Mesendoderm (in vitro differentiated cells): Measurements from ENCODE around the gene GLT1D1.

Experiments used
- DNase-seq: peaks from one replicate; pipeline ENCODE4 v3.0.0; 2013
- H2AK5ac ChIP-seq: 2 replicates; pipeline ENCODE4 v1.6.1; 2013; ENCODE audit warnings: low read length, inconsistent platforms
- H2BK120ac ChIP-seq: 2 replicates; pipeline ENCODE4 v1.6.1; 2013; ENCODE audit warnings: low read depth, mild to moderate bottlenecking, low read length, moderate library complexity, mixed read lengths
- H2BK15ac ChIP-seq: replicated peaks from 2 replicates; pipeline ENCODE4 v1.6.1; 2013; ENCODE audit warnings: low read depth, mild to moderate bottlenecking, moderate library complexity
- H2BK5ac ChIP-seq: 2 replicates; pipeline ENCODE4 v1.6.1; 2013; ENCODE audit warnings: low read length, inconsistent platforms
- H3K18ac ChIP-seq: 2 replicates; pipeline ENCODE4 v1.6.1; 2013; ENCODE audit warnings: mild to moderate bottlenecking, low read length, mixed read lengths
- H3K23ac ChIP-seq: one replicate; pipeline ENCODE4 v1.6.1; 2013; ENCODE audit warnings: low read length
- H3K27ac ChIP-seq: 2 replicates; pipeline ENCODE4 v1.5.1; 2013; ENCODE audit warnings: low read depth, mild to moderate bottlenecking, inconsistent platforms, low read length, moderate library complexity
- H3K27me3 ChIP-seq: 2 replicates; pipeline ENCODE4 v1.6.1; 2013; ENCODE audit warnings: low read length, control low read depth, mild to moderate bottlenecking, inconsistent platforms; ENCODE audit not compliant: insufficient read depth, poor library complexity
- H3K36me3 ChIP-seq: 2 replicates; pipeline ENCODE4 v1.6.1; 2013; ENCODE audit warnings: low read length, inconsistent platforms; ENCODE audit not compliant: control insufficient read depth, insufficient read depth
- H3K4ac ChIP-seq: one replicate; pipeline ENCODE4 v1.6.1; 2013; ENCODE audit warnings: low read depth, mild to moderate bottlenecking, low read length, moderate library complexity
- H3K4me1 ChIP-seq: 2 replicates; pipeline ENCODE4 v1.6.1; 2013; ENCODE audit warnings: low read depth, low read length, inconsistent platforms; ENCODE audit not compliant: control insufficient read depth
- H3K4me2 ChIP-seq: 2 replicates; pipeline ENCODE4 v1.6.1; 2013; ENCODE audit warnings: low read length
- H3K4me3 ChIP-seq: 2 replicates; pipeline ENCODE4 v1.5.1; 2013; ENCODE audit warnings: mild to moderate bottlenecking, low read length
- H3K56ac ChIP-seq: one replicate; pipeline ENCODE4 v1.6.1; 2013; ENCODE audit warnings: low read length
- H3K79me1 ChIP-seq: 2 replicates; pipeline ENCODE4 v1.6.1; 2013; ENCODE audit warnings: low read length, inconsistent platforms
- H3K79me2 ChIP-seq: 2 replicates; pipeline ENCODE4 v1.6.1; 2013; ENCODE audit warnings: mild to moderate bottlenecking, low read length; ENCODE audit not compliant: control insufficient read depth, insufficient read depth
- H3K9ac ChIP-seq: 2 replicates; pipeline ENCODE4 v1.6.1; 2013; ENCODE audit warnings: low read length, inconsistent platforms
- H4K5ac ChIP-seq: one replicate; pipeline ENCODE4 v1.6.1; 2013; ENCODE audit warnings: low read length
- H4K8ac ChIP-seq: one replicate; pipeline ENCODE4 v1.6.1; 2013; ENCODE audit warnings: low read depth, mild to moderate bottlenecking, control low read depth, low read length, moderate library complexity
- WGBS: extraction: QIAGEN DNeasy Blood & Tissue Kit; methylation state at CpG from one replicate; pipeline ENCODE4 v1.1.7; 2013; ENCODE audit warnings: low lambda C conversion rate, missing lambda C conversion rate; ENCODE audit not compliant: insufficient coverage; ENCODE audit errors: extremely low coverage; 5-methylcytosine and 5-hydroxymethylcytosine counted together

GLT1D1 gene

DNA sequence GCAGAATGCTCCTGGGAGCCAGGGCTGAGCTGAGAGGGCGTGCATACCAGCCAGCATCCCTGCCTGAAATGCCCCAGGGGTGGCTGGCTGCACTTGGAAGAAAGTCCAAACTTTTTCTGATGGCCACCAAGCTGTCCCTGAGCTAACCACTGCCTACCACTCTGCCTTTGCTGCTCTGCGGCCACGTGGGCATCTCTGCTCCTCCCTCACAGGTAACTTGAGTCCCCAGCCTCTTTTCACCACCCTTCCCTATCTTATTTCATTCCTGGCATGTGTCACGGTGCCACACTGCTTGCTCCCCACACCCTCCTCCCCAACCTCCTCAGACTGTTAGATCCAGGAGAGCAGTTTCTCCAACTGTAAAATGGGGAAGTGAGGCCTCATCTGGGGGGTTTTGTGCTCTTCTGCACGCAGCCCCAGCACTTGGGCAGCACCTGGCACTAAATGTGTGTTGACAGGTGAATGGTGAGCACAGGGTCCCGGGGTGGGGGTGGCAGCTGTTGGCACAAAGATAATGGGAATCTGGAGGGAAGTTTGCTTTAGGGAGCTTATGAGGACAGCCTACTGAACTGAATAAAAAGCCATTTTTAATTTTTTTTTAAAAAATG is 113.0 kb downstream of the GLT1D1 start:
- no peak overlapping the region for H3K4ac ChIP-seq
- DNase-seq, result no peak
- peaks cover 6% of the 10 kb centered on the region for H3K4me1 ChIP-seq
- no peaks in the 10 kb centered on the region for H3K79me1 ChIP-seq
- no peak overlapping the region for H3K27ac ChIP-seq
- no peak overlapping the region for H2AK5ac ChIP-seq
- no peak overlapping the region for H3K9ac ChIP-seq
- H3K79me2 ChIP-seq, result no peaks in the 10 kb centered on the region
- H3K56ac ChIP-seq, result no peak overlapping the region
- no CpG with 5 or more reads among the region's 6 CpGs for WGBS
- no peak overlapping the region for H3K18ac ChIP-seq
- H3K36me3 ChIP-seq, result no peaks in the 10 kb centered on the region
- H2BK15ac ChIP-seq, result no peak overlapping the region
- no peak overlapping the region for H3K4me3 ChIP-seq
- H3K4me2 ChIP-seq, result no peak overlapping the region
- H2BK120ac ChIP-seq, result no peak overlapping the region
- H2BK5ac ChIP-seq, result no peak overlapping the region
- H4K5ac ChIP-seq, result no peak overlapping the region
- no peak overlapping the region for H4K8ac ChIP-seq
- H3K23ac ChIP-seq, result no peak overlapping the region
- H3K27me3 ChIP-seq, result peaks cover 5% of the 10 kb centered on the region

DNA sequence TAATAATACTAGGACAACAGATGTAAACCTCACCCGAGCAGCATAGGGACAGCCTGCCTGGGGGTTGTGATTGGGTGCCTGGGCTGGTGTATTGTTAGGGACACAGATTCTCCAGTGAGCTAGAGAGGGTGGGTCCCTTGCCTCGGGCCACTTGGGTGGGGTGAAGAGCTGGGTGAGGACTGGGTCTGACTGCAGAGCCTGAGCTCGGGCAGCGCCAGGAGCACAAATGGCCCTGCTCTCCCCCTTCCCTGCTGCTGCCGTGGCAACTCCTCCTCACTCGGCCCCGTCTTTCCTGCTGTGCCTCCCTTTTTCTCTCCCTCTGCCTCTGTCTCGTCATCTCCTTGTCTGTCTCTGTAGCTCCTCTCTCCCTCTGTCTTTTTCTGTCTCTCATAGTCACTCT is 115.4 kb downstream of the GLT1D1 start:
- Histone ChIP-seq H3K18ac (no peak overlapping the region), H4K5ac (no peak overlapping the region), H2BK120ac (no peak overlapping the region), H3K4ac (no peak overlapping the region), H3K56ac (no peak overlapping the region), H4K8ac (no peak overlapping the region), H3K4me3 (no peak overlapping the region), H2BK15ac (no peak overlapping the region), H3K79me2 (no peaks in the 10 kb centered on the region), H2BK5ac (no peak overlapping the region), H3K36me3 (no peaks in the 10 kb centered on the region), H3K4me1 (peaks cover 9% of the 10 kb centered on the region), H3K9ac (no peak overlapping the region), H3K4me2 (no peak overlapping the region), H3K27ac (no peak overlapping the region), H2AK5ac (no peak overlapping the region), H3K23ac (no peak overlapping the region), H3K79me1 (no peaks in the 10 kb centered on the region), H3K27me3 (peaks cover 5% of the 10 kb centered on the region)
- no CpG with 5 or more reads among the region's 8 CpGs for WGBS
- DNase-seq, result no peak

DNA sequence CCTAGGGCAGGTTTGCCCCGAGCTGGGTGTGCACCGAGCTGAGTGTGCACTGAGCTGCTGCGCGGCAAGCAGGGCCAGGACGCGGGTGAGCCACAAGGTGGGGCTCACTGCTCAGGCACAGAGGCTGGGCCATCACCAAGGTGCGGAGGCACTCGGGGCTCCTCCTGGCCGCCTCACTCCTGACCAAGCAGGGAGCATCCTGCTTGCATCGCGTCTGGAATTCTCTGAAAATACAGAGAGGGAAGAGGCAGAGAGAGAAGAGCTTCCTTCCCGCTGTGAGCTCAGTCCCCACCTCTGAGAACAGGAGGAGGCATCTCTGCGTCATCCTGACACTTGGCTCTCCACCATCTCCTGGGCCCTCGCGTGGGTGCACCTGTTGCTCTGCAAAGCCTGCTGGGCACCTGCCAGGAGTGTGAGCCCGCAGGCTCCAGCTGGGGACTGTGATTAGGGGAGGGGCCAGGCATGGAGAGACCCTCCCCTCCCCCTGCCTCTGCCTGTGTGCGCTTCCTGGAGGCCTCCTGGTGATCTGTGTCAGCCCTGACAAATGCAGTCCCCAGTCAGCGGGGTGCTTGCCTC is 116.3 kb downstream of the GLT1D1 start:
- no peak overlapping the region for H2AK5ac ChIP-seq
- no peak overlapping the region for H2BK15ac ChIP-seq
- no peak overlapping the region for H3K56ac ChIP-seq
- H3K79me1 ChIP-seq, result no peaks in the 10 kb centered on the region
- no peak overlapping the region for H3K18ac ChIP-seq
- no peak overlapping the region for H3K4ac ChIP-seq
- no peak overlapping the region for H3K23ac ChIP-seq
- H2BK5ac ChIP-seq, result no peak overlapping the region
- H3K27me3 ChIP-seq, result peaks cover 5% of the 10 kb centered on the region
- H3K36me3 ChIP-seq, result no peaks in the 10 kb centered on the region
- H3K4me3 ChIP-seq, result no peak overlapping the region
- no peak overlapping the region for H4K5ac ChIP-seq
- H3K27ac ChIP-seq, result no peak overlapping the region
- H4K8ac ChIP-seq, result no peak overlapping the region
- H3K4me1 ChIP-seq, result peaks cover 9% of the 10 kb centered on the region
- H3K4me2 ChIP-seq, result peak overlapping the region; percentile 31
- H3K9ac ChIP-seq, result no peak overlapping the region
- H3K79me2 ChIP-seq, result no peaks in the 10 kb centered on the region
- no CpG with 5 or more reads among the region's 18 CpGs for WGBS
- no peak overlapping the region for H2BK120ac ChIP-seq
- peak; percentile 79 for DNase-seq

DNA sequence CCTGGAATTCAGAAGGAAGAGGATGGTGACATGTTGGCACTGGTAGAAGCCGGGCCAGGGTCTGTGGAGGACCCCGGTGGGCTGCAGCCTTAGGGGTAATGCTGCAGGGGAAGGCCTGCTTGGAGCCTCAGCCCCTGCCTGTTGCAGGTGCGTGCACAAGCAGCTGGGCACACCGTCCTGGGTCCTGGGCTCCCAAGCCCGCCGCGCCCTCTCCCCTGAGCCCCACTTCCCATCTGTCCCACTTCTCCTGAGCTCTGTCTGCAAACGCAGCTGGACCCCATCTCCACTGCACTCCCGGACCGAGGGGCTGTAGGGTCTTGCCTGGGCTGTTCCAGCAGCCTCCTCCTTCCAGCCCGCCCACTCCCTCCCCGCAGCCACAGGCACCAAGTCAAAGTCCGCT is 116.8 kb downstream of the GLT1D1 start:
- no peak for DNase-seq
- Histone ChIP-seq H2BK15ac (no peak overlapping the region), H4K8ac (no peak overlapping the region), H3K79me2 (no peaks in the 10 kb centered on the region), H3K56ac (no peak overlapping the region), H3K4ac (no peak overlapping the region), H3K79me1 (no peaks in the 10 kb centered on the region), H3K23ac (no peak overlapping the region), H3K27me3 (peaks cover 5% of the 10 kb centered on the region), H2BK120ac (no peak overlapping the region), H3K36me3 (no peaks in the 10 kb centered on the region), H3K27ac (no peak overlapping the region), H2AK5ac (no peak overlapping the region), H3K9ac (no peak overlapping the region), H2BK5ac (no peak overlapping the region), H3K4me1 (peaks cover 9% of the 10 kb centered on the region), H3K4me3 (no peak overlapping the region), H3K18ac (no peak overlapping the region), H3K4me2 (peak overlapping the region; percentile 31), H4K5ac (no peak overlapping the region)
- WGBS, result no CpG with 5 or more reads among the region's 13 CpGs

DNA sequence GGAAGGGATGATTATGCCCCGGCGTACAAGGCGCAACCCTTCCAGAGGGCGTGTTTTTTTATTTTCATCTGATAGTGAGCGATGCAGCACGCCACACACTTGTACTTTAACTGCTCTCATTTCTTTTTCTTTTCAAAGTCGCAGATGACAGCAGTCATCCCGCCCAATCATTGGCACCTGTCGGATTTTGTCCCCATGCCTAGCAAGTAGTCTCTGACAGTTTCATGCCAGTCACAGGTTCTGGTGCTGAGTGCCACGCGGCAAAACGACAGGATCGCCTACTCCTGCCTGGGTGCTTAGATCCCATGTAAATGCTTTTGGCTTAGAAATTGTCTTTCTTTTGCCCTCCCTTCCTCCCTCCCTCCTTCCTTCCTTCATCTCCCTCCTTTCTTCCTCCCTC is 117.7 kb downstream of the GLT1D1 start:
- Histone ChIP-seq H3K79me2 (no peaks in the 10 kb centered on the region), H2AK5ac (no peak overlapping the region), H4K5ac (no peak overlapping the region), H4K8ac (no peak overlapping the region), H3K27me3 (peaks cover 5% of the 10 kb centered on the region), H3K4ac (no peak overlapping the region), H2BK15ac (no peak overlapping the region), H3K9ac (no peak overlapping the region), H3K23ac (no peak overlapping the region), H3K27ac (no peak overlapping the region), H3K4me1 (peaks cover 9% of the 10 kb centered on the region), H2BK5ac (no peak overlapping the region), H3K18ac (no peak overlapping the region), H2BK120ac (no peak overlapping the region), H3K36me3 (no peaks in the 10 kb centered on the region), H3K4me3 (no peak overlapping the region), H3K56ac (no peak overlapping the region), H3K79me1 (no peaks in the 10 kb centered on the region), H3K4me2 (no peak overlapping the region)
- DNase-seq, result no peak
- WGBS, result no CpG with 5 or more reads among the region's 13 CpGs

DNA sequence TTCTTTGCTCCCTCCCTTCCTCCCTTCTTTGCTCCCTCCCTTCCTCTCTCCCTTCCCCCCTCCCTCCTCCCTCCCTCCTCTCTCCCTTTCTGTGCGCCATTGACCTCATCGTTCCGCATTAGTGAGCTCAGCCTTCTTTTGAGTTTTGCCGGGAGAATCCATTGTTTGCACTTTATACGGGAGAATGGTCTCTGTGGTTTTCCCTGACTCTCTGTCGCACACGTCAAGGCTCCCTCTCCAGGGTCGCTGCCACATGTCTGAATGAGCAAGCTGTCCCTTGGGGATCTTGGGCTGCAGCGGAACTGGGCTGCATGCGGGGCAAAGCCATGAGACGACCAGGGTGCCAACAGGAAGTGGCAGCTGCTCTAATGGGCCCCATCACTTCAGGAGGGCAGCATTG is 118.5 kb downstream of the GLT1D1 start:
- peak overlapping the region; percentile 50 for H3K56ac ChIP-seq
- no peak overlapping the region for H2AK5ac ChIP-seq
- H3K9ac ChIP-seq, result no peak overlapping the region
- no peak overlapping the region for H3K4me3 ChIP-seq
- H3K79me1 ChIP-seq, result no peaks in the 10 kb centered on the region
- H3K79me2 ChIP-seq, result no peaks in the 10 kb centered on the region
- peak overlapping the region; percentile 18 for H3K4me2 ChIP-seq
- no CpG with 5 or more reads among the region's 11 CpGs for WGBS
- no peak overlapping the region for H4K8ac ChIP-seq
- H3K4me1 ChIP-seq, result peaks cover 9% of the 10 kb centered on the region
- no peak overlapping the region for H3K18ac ChIP-seq
- H2BK120ac ChIP-seq, result no peak overlapping the region
- H3K27me3 ChIP-seq, result peaks cover 5% of the 10 kb centered on the region
- no peak overlapping the region for H2BK15ac ChIP-seq
- H2BK5ac ChIP-seq, result no peak overlapping the region
- no peak overlapping the region for H4K5ac ChIP-seq
- H3K27ac ChIP-seq, result no peak overlapping the region
- DNase-seq, result peak; percentile 42
- no peak overlapping the region for H3K23ac ChIP-seq
- H3K4ac ChIP-seq, result no peak overlapping the region
- no peaks in the 10 kb centered on the region for H3K36me3 ChIP-seq
